M059J (cell line): ENCODE results near the gene RSPH1. TPM values are rescaled to one million over a fixed set of nuclear protein-coding genes. Genes with fewer than 3 reads are reported as not detected.
A peak's percentile ranks its signal among the peaks of the same experiment; 100 is the strongest.
"Not testable (repeated sequence)": the region's sequence is repeated elsewhere in the genome, so short reads cannot be mapped to it uniquely, and the experiment has no call there.

ENCODE experiments used
- DNase-seq: peaks from one replicate; pipeline ENCODE4 v3.0.0-alpha.2; 2012; ENCODE audit warnings: low read depth
- total RNA-seq: library from RNA; depleted of rRNA; stranded (reverse); fragments of >200 nt; shearing (Covaris generic); gene quantifications from 2 replicates; pipeline ENCODE4 v1.2.3, GENCODE V29; 2014

Gene RSPH1
- total RNA-seq, 1 experiment from 2014 or later = not detected

- DNase-seq = no peak
Measured at GRCh38 chr21:42489006-42489563, 6.9 kb downstream of the RSPH1 start.

DNA sequence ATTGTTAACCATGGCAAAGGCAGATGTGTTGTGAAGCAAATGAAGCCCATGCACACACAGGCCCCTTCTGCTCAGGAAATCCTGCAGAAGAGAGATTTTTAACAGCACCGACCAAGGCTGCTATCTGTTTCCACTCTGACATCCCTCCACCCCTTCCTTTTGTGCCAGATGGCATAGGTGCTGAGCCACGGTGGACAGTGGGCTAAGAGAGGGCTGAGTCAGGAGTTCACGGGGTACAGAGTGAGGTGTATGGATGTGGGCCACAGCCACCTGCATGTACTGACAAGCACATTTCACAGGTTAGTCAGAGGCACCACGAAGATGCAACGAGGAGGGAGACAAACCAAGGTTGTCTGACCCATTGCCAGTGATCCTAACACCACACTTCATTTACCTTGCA lies 9.5 kb downstream of the RSPH1 start:
- DNase-seq = no peak

- DNase-seq = no peak
Measured at GRCh38 chr21:42486072-42486471, 10.0 kb downstream of the RSPH1 start.

- no peak for DNase-seq
Measured at GRCh38 chr21:42484966-42485365, 11.1 kb downstream of the RSPH1 start.

GRCh38 chr21:42481169-42481568 lies 14.9 kb downstream of the RSPH1 start:
- DNase-seq = no peak

GRCh38 chr21:42480736-42481135 lies 15.3 kb downstream of the RSPH1 start:
- no peak for DNase-seq

DNA sequence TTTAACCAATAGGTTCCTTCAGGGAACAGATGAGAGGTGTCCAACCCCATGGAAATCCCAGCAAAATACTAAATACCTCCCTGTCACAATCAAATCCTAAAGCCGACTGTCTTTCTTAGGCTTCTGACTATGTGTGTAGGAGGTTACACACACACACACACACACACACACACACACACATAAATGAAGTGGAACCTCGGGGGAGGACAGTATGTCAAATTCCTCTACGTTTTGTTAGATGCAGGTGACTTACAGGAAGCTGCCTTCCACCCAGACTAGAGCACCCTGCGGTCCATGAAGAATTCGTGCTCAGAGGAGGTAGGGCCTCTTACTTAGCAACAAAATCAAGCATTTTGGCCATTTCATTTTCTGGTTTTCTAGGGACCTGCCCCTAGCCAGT lies 16.4 kb downstream of the RSPH1 start:
- DNase-seq = no peak

DNA sequence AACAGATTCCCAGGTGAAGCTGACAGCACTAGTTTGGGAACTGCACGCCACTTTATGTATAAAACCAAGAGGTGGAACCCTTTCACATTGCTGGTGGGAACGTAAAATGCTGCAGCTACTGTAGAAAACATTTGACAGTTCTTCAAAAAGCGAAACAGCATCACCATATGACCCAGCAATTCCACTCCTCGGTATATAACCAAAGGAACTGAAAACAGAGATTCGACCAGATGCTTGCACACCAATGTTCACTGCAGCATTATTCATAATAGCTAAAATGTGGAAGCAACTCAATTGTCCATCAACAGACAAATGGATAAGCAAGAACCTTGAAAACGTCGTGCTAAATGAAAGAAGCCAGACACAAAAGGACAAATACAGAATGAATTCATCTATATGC lies 17.5 kb downstream of the RSPH1 start:
- DNase-seq = no peak

- DNase-seq = no peak
Measured at GRCh38 chr21:42476388-42477331, 19.4 kb downstream of the RSPH1 start.

GRCh38 chr21:42475526-42476387 lies 20.3 kb downstream of the RSPH1 start:
- DNase-seq = no peak

DNA sequence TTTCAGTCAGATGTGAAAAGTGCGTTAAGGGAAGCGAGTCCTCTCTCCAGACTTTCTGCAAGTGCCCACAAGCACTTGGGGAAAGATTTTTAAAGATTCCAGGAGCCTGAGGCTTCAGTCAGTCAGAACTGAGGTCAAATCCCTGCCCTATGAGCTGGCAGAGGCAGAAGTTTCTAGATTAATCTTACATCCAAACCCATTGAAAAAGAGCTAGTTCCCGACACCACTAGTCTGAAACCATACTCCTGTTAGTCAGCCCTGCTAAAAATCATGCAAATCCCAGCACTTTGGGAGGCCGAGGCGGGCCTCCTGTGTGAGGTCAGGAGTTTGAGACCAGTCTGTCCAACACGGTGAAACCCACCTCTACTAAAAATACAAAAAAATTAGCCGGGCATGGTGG lies 21.0 kb downstream of the RSPH1 start:
- DNase-seq = peak; percentile 51

DNA sequence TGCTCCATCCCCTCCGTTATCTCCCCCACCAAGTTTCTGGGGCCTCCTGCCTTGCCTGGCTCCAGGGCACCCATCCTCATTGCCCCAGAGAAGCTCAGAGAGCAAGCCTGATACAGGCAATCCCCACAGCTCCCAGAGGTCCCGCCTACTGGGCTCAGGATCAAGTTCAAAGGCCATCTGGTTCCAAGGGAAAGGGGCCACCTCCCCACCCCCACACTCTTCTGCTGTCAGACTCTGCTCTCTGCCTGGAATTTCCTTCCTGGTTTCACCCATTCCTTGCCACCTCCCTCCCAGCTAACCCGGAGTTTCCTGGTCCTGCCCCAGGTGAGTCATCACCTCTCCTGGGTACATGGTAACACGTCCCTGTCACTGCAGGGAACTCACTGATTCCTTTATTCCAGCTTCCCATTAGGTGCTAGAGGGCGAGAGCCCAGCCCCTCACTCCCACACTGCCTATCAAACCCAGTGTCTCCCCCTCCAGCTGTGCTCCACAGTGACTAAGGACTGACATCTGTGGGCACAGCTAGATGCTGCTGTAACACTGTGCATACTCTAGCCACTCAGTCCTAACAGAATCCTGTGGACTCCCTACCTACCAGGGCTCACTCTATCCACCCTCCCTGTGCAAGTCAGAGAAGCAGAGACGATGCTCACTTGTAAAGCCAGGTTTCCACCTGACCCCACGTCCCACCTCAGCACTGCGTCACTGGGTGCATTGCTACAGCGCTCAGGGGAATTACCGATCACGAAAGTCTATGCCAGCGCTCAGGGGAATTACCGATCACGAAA lies 21.8 kb downstream of the RSPH1 start:
- DNase-seq = peak; percentile 80

DNA sequence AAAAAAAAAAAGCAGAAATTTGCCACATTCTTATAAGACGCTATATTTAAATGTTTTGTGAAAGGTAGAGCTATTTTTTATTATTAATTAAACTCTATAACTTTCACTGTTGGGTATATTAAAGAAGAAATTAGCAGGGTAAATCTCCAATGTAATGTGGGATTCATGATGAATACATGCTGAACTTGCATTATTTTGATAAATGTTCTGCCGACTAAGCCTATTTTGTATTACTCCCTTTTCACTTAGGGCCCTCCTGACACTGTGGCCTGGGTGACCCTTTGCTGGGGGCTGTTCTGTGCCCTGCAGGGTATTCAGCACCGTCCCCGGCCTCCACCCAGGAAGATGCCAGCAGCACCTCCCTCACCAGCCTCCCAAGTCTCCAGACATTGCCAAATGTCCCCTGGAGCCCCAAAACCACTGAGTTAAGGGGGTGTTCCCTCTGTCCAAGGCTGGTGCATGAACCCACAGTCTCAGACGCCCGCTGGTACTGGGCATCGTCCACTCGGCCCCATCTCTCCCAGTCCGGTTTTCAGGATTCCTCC lies 22.5 kb downstream of the RSPH1 start:
- DNase-seq = no peak

DNA sequence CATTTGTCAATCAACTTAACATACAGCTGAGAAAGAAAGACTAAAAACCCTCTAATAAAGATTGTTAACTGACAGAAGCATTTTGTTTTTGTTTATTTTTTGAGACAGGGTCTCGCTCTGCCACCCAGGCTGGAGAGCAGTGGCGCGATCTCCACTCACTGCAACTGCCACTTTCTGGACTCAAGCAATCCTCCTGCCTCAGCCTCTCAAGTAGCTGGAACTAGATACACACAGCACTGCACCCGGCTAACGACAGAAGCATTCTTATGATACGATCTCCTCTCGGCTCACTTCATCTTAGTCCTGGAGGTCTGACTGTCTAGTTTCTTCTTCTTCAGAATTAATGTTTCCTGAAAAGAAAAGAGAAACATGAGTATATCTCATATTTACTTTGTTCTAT lies 23.5 kb downstream of the RSPH1 start:
- DNase-seq = no peak

- no peak for DNase-seq
Measured at GRCh38 chr21:42471716-42472330, 24.2 kb downstream of the RSPH1 start.

DNA sequence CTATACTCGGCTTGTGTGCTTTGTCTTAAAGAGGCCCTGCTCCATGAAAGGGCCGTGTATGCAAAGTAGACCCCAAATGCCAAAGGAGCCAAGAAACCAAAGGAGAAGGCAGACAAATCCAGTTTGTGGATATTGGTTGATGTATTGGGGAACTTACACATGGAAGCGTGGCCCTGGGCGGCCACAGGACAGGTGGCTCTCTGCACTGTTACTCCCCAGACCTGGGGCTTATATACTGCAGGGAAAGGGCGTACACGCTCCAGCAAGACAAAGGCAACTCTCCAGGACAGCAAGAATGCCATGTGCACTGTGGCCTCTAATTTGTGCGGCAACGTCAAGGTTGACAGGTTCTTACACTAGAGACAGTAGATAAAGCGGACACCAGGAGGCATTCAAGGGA lies 24.8 kb downstream of the RSPH1 start:
- no peak for DNase-seq

- not testable (repeated sequence) for DNase-seq
Measured at GRCh38 chr21:42469726-42470125, 26.3 kb downstream of the RSPH1 start.

- no peak for DNase-seq
Measured at GRCh38 chr21:42469272-42469671, 26.8 kb downstream of the RSPH1 start.

DNA sequence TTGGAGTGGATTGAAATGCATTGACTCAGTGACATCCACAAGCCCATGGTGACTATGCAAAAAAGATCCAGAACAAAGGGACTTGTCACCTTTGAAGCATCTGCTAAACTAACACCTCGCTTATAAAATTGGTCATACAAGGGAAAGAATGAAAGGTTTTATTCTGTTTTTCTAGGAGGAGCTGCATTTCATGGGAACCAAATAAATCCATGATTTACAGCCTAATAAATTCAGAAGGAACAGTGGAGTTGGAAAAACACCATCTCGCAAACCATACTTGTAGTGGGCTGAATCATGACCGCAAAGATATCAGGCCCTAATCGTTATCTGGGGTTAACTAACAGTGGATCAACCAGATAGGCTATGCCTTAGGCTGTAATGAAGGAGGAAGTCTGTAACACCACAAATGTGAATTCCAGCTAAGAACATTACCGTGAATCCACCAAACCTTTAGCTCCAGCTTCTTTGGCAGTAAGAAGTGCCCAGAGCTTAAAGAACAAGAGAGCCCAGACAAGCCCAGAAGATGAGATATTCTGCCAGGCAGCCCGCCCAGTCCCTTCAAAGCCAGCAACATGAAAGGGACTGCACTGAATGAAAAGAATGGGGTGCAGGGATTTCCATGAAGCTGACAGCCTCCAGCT lies 27.4 kb downstream of the RSPH1 start:
- DNase-seq = peak; percentile 84
